Measurements from ENCODE around the gene PEF1. TPM values are rescaled to one million over a fixed set of nuclear protein-coding genes. Genes with fewer than 3 reads are reported as not detected.

The PEF1 gene
- total RNA-seq, 1 donor from 2014 or later = 53.3 TPM

GRCh38 chr1:31593770-31594632 lies 50.7 kb downstream of the PEF1 start:
- Histone ChIP-seq H3K27ac (no peak overlapping the region), H3K27me3 (no peaks in the 10 kb centered on the region), H3K4me1 (peaks cover 7% of the 10 kb centered on the region), H3K9me3 (no peaks in the 10 kb centered on the region), H3K4me3 (no peak overlapping the region), H3K36me3 (no peaks in the 10 kb centered on the region)
- peak in 1 of 2 donors; percentile 85 for DNase-seq (ENCODE audit: extremely low spot score in 2 of 2)
- no peak for TF ChIP-seq POLR2AphosphoS5 (IDR thresholded peaks at IDR 0.05; ENCODE audit: insufficient read depth in 1 of 2, low read depth in 1 of 2)
- TF ChIP-seq CTCF (IDR thresholded peaks at IDR 0.05) = peak; percentile 62 to 81 (median 79)
- intact Hi-C loops (cut with DNase I) = loop anchor here (2.0 kb wide), 1 partner anchor 27 kb away; no protein-coding TSS in a partner anchor

GRCh38 chr1:31593136-31593665 lies 51.5 kb downstream of the PEF1 start:
- intact Hi-C loops (cut with DNase I) = loop anchor here (2.0 kb wide), 1 partner anchor 26 kb away; no protein-coding TSS in a partner anchor
- no peaks in the 10 kb centered on the region for H3K36me3 ChIP-seq
- H3K9me3 ChIP-seq = no peaks in the 10 kb centered on the region
- DNase-seq (ENCODE audit: extremely low spot score in 2 of 2) = no peak
- TF ChIP-seq CTCF (IDR thresholded peaks at IDR 0.05) (no peak), POLR2AphosphoS5 (IDR thresholded peaks at IDR 0.05; ENCODE audit: insufficient read depth in 1 of 2, low read depth in 1 of 2) (no peak), POLR2A (IDR thresholded peaks at IDR 0.05) (no peak)
- peaks cover 14% of the 10 kb centered on the region for H3K4me1 ChIP-seq
- H3K4me3 ChIP-seq = no peak overlapping the region
- H3K27me3 ChIP-seq = no peaks in the 10 kb centered on the region
- no peak overlapping the region for H3K27ac ChIP-seq

- Histone ChIP-seq H3K36me3 (no peaks in the 10 kb centered on the region), H3K27me3 (no peaks in the 10 kb centered on the region), H3K27ac (no peak overlapping the region), H3K4me3 (no peak overlapping the region), H3K4me1 (peaks cover 25% of the 10 kb centered on the region), H3K9me3 (no peaks in the 10 kb centered on the region)
- TF ChIP-seq CTCF (IDR thresholded peaks at IDR 0.05) (no peak), POLR2A (IDR thresholded peaks at IDR 0.05) (no peak), POLR2AphosphoS5 (IDR thresholded peaks at IDR 0.05; ENCODE audit: insufficient read depth in 1 of 2, low read depth in 1 of 2) (no peak)
- intact Hi-C loops (cut with DNase I) = loop anchor here (2.0 kb wide), 1 partner anchor 25 kb away; no protein-coding TSS in a partner anchor
- DNase-seq (ENCODE audit: extremely low spot score in 2 of 2) = peak in 1 of 2 donors; percentile 58
Measured at GRCh38 chr1:31592132-31592531, 52.5 kb downstream of the PEF1 start.

GRCh38 chr1:31591425-31592093 lies 53.1 kb downstream of the PEF1 start:
- intact Hi-C loops (cut with DNase I) = loop anchor here (2.0 kb wide), 1 partner anchor 25 kb away; no protein-coding TSS in a partner anchor

More at GRCh38 chr1:31591425-31592093, 53.1 kb downstream of the PEF1 start:
- no peak overlapping the region for H3K27ac ChIP-seq
- H3K36me3 ChIP-seq = no peaks in the 10 kb centered on the region
- H3K9me3 ChIP-seq = no peaks in the 10 kb centered on the region
- DNase-seq (ENCODE audit: extremely low spot score in 2 of 2) = peak in 1 of 2 donors; percentile 72
- no peaks in the 10 kb centered on the region for H3K27me3 ChIP-seq
- H3K4me1 ChIP-seq = peaks cover 30% of the 10 kb centered on the region
- TF ChIP-seq POLR2A (IDR thresholded peaks at IDR 0.05) (no peak), CTCF (IDR thresholded peaks at IDR 0.05) (no peak), POLR2AphosphoS5 (IDR thresholded peaks at IDR 0.05; ENCODE audit: insufficient read depth in 1 of 2, low read depth in 1 of 2) (no peak)
- no peak overlapping the region for H3K4me3 ChIP-seq

Measured in vagina (tissue), 2 donors.